OCI-LY1 (cell line): ENCODE results near the gene VOPP1.
A peak's percentile ranks its signal among the peaks of the same experiment; 100 is the strongest.

Experiments used
- H2AFZ ChIP-seq: fragments of 200-600 bp; sonication (generic), shearing (Covaris generic); 2 replicates; pipeline ENCODE4 v1.6.0; 2014; ENCODE audit warnings: antibody characterized with exemption, mild to moderate bottlenecking, low read length
- H3F3A ChIP-seq: fragments of 200-600 bp; sonication (generic), shearing (Covaris generic); 2 replicates; pipeline ENCODE4 v1.6.0; 2014; ENCODE audit warnings: mild to moderate bottlenecking, antibody characterized with exemption, low read length, moderate library complexity; ENCODE audit not compliant: insufficient read depth
- H3K27ac ChIP-seq: fragments of 200-600 bp; sonication (generic); 2 replicates; pipeline ENCODE4 v1.5.1; 2014; ENCODE audit warnings: low read length, mixed run types, mild to moderate bottlenecking, low read depth; ENCODE audit not compliant: poor library complexity, severe bottlenecking
- H3K27me3 ChIP-seq: fragments of 200-600 bp; sonication (generic); 2 replicates; pipeline ENCODE4 v1.6.0; 2014; ENCODE audit warnings: antibody characterized with exemption, mild to moderate bottlenecking, low read length, moderate library complexity; ENCODE audit not compliant: insufficient read depth
- H3K36me3 ChIP-seq: fragments of 200-600 bp; sonication (generic); 2 replicates; pipeline ENCODE4 v1.6.1; 2014; ENCODE audit warnings: mild to moderate bottlenecking, antibody characterized with exemption, low read length, moderate library complexity, mixed read lengths; ENCODE audit not compliant: insufficient read depth
- H3K4me1 ChIP-seq: fragments of 200-600 bp; sonication (generic); 2 replicates; pipeline ENCODE4 v1.5.1; 2014; ENCODE audit warnings: mild to moderate bottlenecking, low read length, moderate library complexity; ENCODE audit not compliant: insufficient read depth, severe bottlenecking
- H3K4me2 ChIP-seq: fragments of 200-600 bp; sonication (generic), shearing (Covaris generic); 2 replicates; pipeline ENCODE4 v1.6.1; 2014; ENCODE audit warnings: low read length
- H3K4me3 ChIP-seq: fragments of 200-600 bp; sonication (generic); 2 replicates; pipeline ENCODE4 v1.5.1; 2014; ENCODE audit warnings: low read length, low read depth, mild to moderate bottlenecking, mixed read lengths; ENCODE audit not compliant: poor library complexity, severe bottlenecking
- H3K79me2 ChIP-seq: fragments of 200-600 bp; shearing (Covaris generic); 2 replicates; pipeline ENCODE4 v1.6.1; 2016; ENCODE audit warnings: mixed run types, low read length, mixed read lengths; ENCODE audit not compliant: insufficient read depth
- H3K9ac ChIP-seq: fragments of 200-600 bp; sonication (generic), shearing (Covaris generic); 2 replicates; pipeline ENCODE4 v1.6.1; 2014; ENCODE audit warnings: mild to moderate bottlenecking, low read length, mixed read lengths
- H3K9me2 ChIP-seq: fragments of 200-600 bp; sonication (generic), shearing (Covaris generic); 2 replicates; pipeline ENCODE4 v1.6.1; 2014; ENCODE audit warnings: low read depth, mild to moderate bottlenecking, low read length, mixed read lengths
- H3K9me3 ChIP-seq: fragments of 200-600 bp; shearing (Covaris generic); 2 replicates; pipeline ENCODE4 v1.6.1; 2014; ENCODE audit warnings: low read length, mixed read lengths
- H4K20me1 ChIP-seq: fragments of 200-600 bp; sonication (generic), shearing (Covaris generic); 2 replicates; pipeline ENCODE4 v1.6.0; 2016; ENCODE audit warnings: mild to moderate bottlenecking, low read length; ENCODE audit not compliant: insufficient read depth
- EZH2 ChIP-seq: fragments of 200-600 bp; sonication (generic), shearing (Covaris generic); IDR thresholded peaks from 2 replicates; pipeline ENCODE4 v1.8.0; 2017; ENCODE audit warnings: borderline replicate concordance, mixed run types, mild to moderate bottlenecking, antibody characterized with exemption, low read length, moderate library complexity, mixed read lengths
- TF ChIP-seq, protein P1 (sequence below): fragments of 200-600 bp; sonication (generic), shearing (Covaris generic); IDR thresholded peaks from 2 replicates; pipeline ENCODE4 v1.5.1; 2017; ENCODE audit warnings: mild to moderate bottlenecking, antibody characterized with exemption, low read length, moderate library complexity, mixed read lengths

VOPP1 gene

GRCh38 chr7:55594414-55594813, 22.1 kb upstream of the VOPP1 start:
- Histone ChIP-seq H4K20me1 (no peaks in the 10 kb centered on the region), H2AFZ (no peak overlapping the region), H3K4me2 (no peak overlapping the region), H3K9ac (no peak overlapping the region), H3K36me3 (no peaks in the 10 kb centered on the region), H3K4me3 (no peak overlapping the region), H3K27me3 (no peaks in the 10 kb centered on the region), H3K4me1 (peaks cover 10% of the 10 kb centered on the region), H3K9me2 (no peaks in the 10 kb centered on the region), H3K79me2 (no peaks in the 10 kb centered on the region), H3F3A (no peaks in the 10 kb centered on the region), H3K27ac (no peak overlapping the region), H3K9me3 (no peaks in the 10 kb centered on the region)
- TF ChIP-seq, protein P1, sequence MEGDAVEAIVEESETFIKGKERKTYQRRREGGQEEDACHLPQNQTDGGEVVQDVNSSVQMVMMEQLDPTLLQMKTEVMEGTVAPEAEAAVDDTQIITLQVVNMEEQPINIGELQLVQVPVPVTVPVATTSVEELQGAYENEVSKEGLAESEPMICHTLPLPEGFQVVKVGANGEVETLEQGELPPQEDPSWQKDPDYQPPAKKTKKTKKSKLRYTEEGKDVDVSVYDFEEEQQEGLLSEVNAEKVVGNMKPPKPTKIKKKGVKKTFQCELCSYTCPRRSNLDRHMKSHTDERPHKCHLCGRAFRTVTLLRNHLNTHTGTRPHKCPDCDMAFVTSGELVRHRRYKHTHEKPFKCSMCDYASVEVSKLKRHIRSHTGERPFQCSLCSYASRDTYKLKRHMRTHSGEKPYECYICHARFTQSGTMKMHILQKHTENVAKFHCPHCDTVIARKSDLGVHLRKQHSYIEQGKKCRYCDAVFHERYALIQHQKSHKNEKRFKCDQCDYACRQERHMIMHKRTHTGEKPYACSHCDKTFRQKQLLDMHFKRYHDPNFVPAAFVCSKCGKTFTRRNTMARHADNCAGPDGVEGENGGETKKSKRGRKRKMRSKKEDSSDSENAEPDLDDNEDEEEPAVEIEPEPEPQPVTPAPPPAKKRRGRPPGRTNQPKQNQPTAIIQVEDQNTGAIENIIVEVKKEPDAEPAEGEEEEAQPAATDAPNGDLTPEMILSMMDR: no peak
- no peak for TF ChIP-seq EZH2

DNA sequence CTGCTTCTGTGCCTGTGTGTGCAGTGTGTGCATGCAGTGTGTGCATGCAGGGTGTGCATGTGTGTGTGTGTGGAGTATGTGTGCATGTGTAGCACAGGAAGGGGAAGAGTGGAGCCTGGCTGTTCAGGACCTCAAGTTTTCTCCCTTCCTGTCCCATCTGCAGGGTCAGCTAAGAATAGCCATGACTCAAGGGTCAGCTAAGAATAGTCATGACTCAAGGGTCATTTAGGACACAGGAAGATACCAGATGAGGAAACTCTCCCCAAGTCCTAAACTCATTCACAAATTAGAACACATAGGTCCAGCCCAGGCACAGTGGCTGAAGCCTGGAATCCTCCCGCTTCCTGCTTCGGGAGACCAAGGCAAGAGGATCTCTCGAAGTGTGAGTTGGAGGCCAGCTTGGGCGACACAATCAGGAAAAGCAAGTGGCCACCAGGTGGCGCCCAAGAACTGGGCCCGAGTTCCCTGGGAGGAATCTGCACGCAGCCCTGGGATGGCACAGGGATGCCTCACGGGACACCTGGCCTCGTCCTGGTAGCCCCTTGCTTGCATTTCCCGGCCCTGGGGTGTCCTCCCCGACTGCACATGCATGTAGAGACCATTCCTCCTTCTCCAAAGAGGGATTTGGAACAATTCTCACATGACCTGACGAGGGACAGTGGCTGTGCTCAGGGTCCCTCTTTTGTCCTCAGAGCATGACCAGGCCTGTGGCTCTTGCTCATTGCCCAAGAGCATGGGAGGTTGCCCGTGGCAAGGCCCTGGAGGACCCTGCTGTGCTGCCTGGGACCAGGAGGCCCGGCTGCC, 21.4 kb upstream of the VOPP1 start:
- Histone ChIP-seq H3K4me1 (peaks cover 10% of the 10 kb centered on the region), H3K36me3 (no peaks in the 10 kb centered on the region), H3K9ac (no peak overlapping the region), H3K27me3 (no peaks in the 10 kb centered on the region), H2AFZ (no peak overlapping the region), H4K20me1 (no peaks in the 10 kb centered on the region), H3K9me2 (no peaks in the 10 kb centered on the region), H3F3A (no peaks in the 10 kb centered on the region), H3K9me3 (no peaks in the 10 kb centered on the region), H3K79me2 (no peaks in the 10 kb centered on the region), H3K4me3 (no peak overlapping the region), H3K27ac (no peak overlapping the region), H3K4me2 (no peak overlapping the region)
- TF ChIP-seq EZH2: no peak
- TF ChIP-seq, protein P1: peak; percentile 95

DNA sequence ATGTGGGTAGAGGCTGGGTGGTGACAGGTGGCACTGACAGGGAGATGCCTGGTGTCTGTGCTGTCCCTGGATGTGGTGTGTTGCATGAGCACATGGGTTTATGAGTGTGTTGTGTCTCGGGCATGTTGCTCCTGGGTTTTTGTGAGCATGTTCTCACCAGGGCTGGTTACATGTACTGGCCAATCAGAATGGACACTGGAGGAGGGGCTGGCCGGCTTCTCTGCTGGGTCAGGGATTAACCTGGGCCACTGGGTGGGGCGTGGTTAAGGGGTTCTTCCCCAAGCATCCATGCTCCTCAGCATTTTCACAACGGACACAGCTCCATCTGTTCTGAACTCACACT, 20.8 kb upstream of the VOPP1 start:
- no peak overlapping the region for H2AFZ ChIP-seq
- H3K4me3 ChIP-seq: no peak overlapping the region
- H3K9me3 ChIP-seq: no peaks in the 10 kb centered on the region
- H3F3A ChIP-seq: no peaks in the 10 kb centered on the region
- H3K36me3 ChIP-seq: no peaks in the 10 kb centered on the region
- no peaks in the 10 kb centered on the region for H3K27me3 ChIP-seq
- TF ChIP-seq, protein P1: no peak
- no peak for TF ChIP-seq EZH2
- H4K20me1 ChIP-seq: no peaks in the 10 kb centered on the region
- H3K9me2 ChIP-seq: no peaks in the 10 kb centered on the region
- no peak overlapping the region for H3K4me2 ChIP-seq
- no peak overlapping the region for H3K27ac ChIP-seq
- peaks cover 9% of the 10 kb centered on the region for H3K4me1 ChIP-seq
- no peak overlapping the region for H3K9ac ChIP-seq
- no peaks in the 10 kb centered on the region for H3K79me2 ChIP-seq
